ENCODE measurements around the gene PEX14. TPM values are rescaled to one million over a fixed set of nuclear protein-coding genes. Genes with fewer than 3 reads are reported as not detected.

The PEX14 gene
- total and polyA plus RNA-seq, 9 of the 15 experiments (the other 6 are each of a cell fraction or from before 2014, with no cell fraction given), result 2.6 to 45.7 (median 22.7) TPM

DNA sequence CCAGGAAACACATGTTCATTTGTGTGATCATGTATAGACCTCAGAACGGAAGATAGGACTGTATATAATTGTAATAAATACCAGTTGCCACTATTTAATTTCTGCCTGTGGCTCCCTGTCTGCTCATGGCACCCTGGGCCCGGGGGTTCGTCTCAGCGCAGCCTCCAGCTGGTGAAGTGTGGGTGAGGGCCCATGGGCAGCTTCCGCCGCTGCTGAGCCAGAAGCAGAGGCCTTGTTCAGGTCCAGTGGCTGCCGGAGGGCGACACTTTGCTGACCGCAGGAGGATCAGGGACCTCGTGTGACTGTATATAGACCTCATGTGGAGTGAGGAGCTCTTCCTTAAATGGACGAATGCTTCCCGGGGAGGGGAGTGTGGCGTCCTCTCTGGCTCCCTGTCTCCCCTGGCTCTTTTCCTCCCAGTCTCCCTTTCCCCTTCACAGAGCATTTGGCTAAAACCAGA, 155.9 kb downstream of the PEX14 start:
- H3K4me1 ChIP-seq (replicated peaks in 1 of 2; ENCODE audit: control insufficient read depth in 2 of 2, insufficient read depth in 2 of 2, low read length in 2 of 2), result peaks cover 0 to 43% of the 10 kb centered on the region in 2 experiments; a peak in 1 of 5 replicates
- peak overlapping the region in 1 of 2 experiments; percentile 29; a peak in 1 of 4 replicates for H3K9ac ChIP-seq (ENCODE audit: insufficient read depth in 1 of 2, low read depth in 2 of 2, low read length in 2 of 2)
- H3K36me3 ChIP-seq (ENCODE audit: control insufficient read depth, insufficient read depth, low read length), result peaks cover 27% of the 10 kb centered on the region; the same call in 1 of the 3 replicates
- no TSS peak for BruUV-seq (replicated peaks)
- H3K79me2 ChIP-seq (ENCODE audit: control insufficient read depth, insufficient read depth, low read length), result no peaks in the 10 kb centered on the region
- 93% methylated on average over 12 of the region's 13 CpGs for WGBS (ENCODE audit: insufficient coverage, low coverage, missing lambda C conversion rate)
- ChIA-PET POLR2A (interaction anchor here (0.6 to 0.8 kb wide), 3 partner anchors 12 to 112 kb away, joined by 3 to 4 read pairs (median 3); no protein-coding TSS in a partner anchor), CTCF (ENCODE audit: low intra/inter-chr PET ratio) (no interaction called here)
- FAIRE-seq (no peak), DNase-seq (ENCODE audit: extremely low read depth in 1 of 4, low spot score in 3 of 4) (no peak), ATAC-seq (no peak)
- H3K4me2 ChIP-seq (ENCODE audit: insufficient read depth, low read length), result no peak overlapping the region
- intact Hi-C loops (cut with micrococcal nuclease) (no loop called here), in situ Hi-C loops (cut with MboI) (no loop called here)
- peaks cover 3% of the 10 kb centered on the region; the same call in 1 of the 2 replicates for H4K20me1 ChIP-seq (replicated peaks; ENCODE audit: control insufficient read depth, insufficient read depth, low read length)
- no peaks in the 10 kb centered on the region for H3K9me3 ChIP-seq (replicated peaks; ENCODE audit: control insufficient read depth, insufficient read depth, low read depth, low read length)
- no peak overlapping the region for H3K4me3 ChIP-seq
- H3K9me1 ChIP-seq (ENCODE audit: control insufficient read depth, insufficient read depth, low read length), result no peaks in the 10 kb centered on the region
- no peaks in the 10 kb centered on the region; a peak in 1 of 5 replicates for H3K27me3 ChIP-seq (ENCODE audit: control insufficient read depth in 2 of 2, insufficient read depth in 2 of 2, low read length in 2 of 2)
- H3K27ac ChIP-seq (ENCODE audit: extremely low read depth, low read depth, low read length), result no peak overlapping the region
- H2AFZ ChIP-seq (ENCODE audit: low read depth, low read length), result no peak overlapping the region
- TF ChIP-seq SRF (CRISPR knock-in tag; IDR thresholded peaks at IDR 0.05) (no peak), ZNF436 (CRISPR knock-in tag; IDR thresholded peaks at IDR 0.05) (no peak), GATAD2A (IDR thresholded peaks at IDR 0.05) (no peak), POLR3A (IDR thresholded peaks at IDR 0.05; ENCODE audit: borderline replicate concordance, extremely low read depth, insufficient read depth, insufficient read length) (no peak), KLF13 (tag; IDR thresholded peaks at IDR 0.05; ENCODE audit: borderline replicate concordance, low read depth) (no peak), KLF10 (CRISPR knock-in tag; IDR thresholded peaks at IDR 0.05) (no peak)
- TF ChIP-seq, protein P1, sequence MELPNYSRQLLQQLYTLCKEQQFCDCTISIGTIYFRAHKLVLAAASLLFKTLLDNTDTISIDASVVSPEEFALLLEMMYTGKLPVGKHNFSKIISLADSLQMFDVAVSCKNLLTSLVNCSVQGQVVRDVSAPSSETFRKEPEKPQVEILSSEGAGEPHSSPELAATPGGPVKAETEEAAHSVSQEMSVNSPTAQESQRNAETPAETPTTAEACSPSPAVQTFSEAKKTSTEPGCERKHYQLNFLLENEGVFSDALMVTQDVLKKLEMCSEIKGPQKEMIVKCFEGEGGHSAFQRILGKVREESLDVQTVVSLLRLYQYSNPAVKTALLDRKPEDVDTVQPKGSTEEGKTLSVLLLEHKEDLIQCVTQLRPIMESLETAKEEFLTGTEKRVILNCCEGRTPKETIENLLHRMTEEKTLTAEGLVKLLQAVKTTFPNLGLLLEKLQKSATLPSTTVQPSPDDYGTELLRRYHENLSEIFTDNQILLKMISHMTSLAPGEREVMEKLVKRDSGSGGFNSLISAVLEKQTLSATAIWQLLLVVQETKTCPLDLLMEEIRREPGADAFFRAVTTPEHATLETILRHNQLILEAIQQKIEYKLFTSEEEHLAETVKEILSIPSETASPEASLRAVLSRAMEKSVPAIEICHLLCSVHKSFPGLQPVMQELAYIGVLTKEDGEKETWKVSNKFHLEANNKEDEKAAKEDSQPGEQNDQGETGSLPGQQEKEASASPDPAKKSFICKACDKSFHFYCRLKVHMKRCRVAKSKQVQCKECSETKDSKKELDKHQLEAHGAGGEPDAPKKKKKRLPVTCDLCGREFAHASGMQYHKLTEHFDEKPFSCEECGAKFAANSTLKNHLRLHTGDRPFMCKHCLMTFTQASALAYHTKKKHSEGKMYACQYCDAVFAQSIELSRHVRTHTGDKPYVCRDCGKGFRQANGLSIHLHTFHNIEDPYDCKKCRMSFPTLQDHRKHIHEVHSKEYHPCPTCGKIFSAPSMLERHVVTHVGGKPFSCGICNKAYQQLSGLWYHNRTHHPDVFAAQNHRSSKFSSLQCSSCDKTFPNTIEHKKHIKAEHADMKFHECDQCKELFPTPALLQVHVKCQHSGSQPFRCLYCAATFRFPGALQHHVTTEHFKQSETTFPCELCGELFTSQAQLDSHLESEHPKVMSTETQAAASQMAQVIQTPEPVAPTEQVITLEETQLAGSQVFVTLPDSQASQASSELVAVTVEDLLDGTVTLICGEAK (IDR thresholded peaks at IDR 0.05), result no peak
- TF ChIP-seq, protein P1 (CRISPR knock-in tag; IDR thresholded peaks at IDR 0.05), result no peak
- TF ChIP-seq, protein P2, sequence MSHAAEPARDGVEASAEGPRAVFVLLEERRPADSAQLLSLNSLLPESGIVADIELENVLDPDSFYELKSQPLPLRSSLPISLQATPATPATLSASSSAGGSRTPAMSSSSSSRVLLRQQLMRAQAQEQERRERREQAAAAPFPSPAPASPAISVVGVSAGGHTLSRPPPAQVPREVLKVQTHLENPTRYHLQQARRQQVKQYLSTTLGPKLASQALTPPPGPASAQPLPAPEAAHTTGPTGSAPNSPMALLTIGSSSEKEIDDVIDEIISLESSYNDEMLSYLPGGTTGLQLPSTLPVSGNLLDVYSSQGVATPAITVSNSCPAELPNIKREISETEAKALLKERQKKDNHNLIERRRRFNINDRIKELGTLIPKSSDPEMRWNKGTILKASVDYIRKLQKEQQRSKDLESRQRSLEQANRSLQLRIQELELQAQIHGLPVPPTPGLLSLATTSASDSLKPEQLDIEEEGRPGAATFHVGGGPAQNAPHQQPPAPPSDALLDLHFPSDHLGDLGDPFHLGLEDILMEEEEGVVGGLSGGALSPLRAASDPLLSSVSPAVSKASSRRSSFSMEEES (CRISPR knock-in tag; IDR thresholded peaks at IDR 0.05), result no peak
- TF ChIP-seq, protein P3, sequence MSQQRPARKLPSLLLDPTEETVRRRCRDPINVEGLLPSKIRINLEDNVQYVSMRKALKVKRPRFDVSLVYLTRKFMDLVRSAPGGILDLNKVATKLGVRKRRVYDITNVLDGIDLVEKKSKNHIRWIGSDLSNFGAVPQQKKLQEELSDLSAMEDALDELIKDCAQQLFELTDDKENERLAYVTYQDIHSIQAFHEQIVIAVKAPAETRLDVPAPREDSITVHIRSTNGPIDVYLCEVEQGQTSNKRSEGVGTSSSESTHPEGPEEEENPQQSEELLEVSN (IDR thresholded peaks at IDR 0.05; ENCODE audit: borderline replicate concordance in 1 of 2, extremely low read depth in 1 of 2, insufficient read depth in 1 of 2, insufficient read length in 1 of 2, low read depth in 1 of 2, low read length in 1 of 2, poor library complexity in 1 of 2, severe bottlenecking in 1 of 2), result no peak
